Activated B cell treated with CpG ODN at 0.5 μM for 24 hours (primary cell): Measurements from ENCODE around the gene TMEM178B. TPM values are rescaled to one million over a fixed set of nuclear protein-coding genes. Genes with fewer than 3 reads are reported as not detected.

Experiments used
- ATAC-seq: fragments of 200-7000 bp; cut with Tn5 transposase; one replicate; pipeline ENCODE4 v1.10.0; 2021; ENCODE audit warnings: low read depth, mild to moderate bottlenecking, moderate library complexity
- CTCF ChIA-PET: fragments of 350-600 bp; sonication (Branson Sonifier 250); formaldehyde crosslinking; loops from one replicate; lab custom pipeline; 2021; ENCODE audit warnings: antibody characterized with exemption; lab: Charles Lee
- POLR2A ChIA-PET: fragments of 350-600 bp; sonication (Branson Sonifier 250); formaldehyde crosslinking; loops from one replicate; lab custom pipeline; 2021; ENCODE audit warnings: antibody characterized with exemption; lab: Charles Lee
- DNase-seq: peaks from one replicate; pipeline ENCODE4 v3.0.0; 2022
- H3K27ac Mint-ChIP-seq: one replicate; pipeline ENCODE4 v1.8.0; 2020; ENCODE audit warnings: mixed read lengths
- H3K27me3 Mint-ChIP-seq: one replicate; pipeline ENCODE4 v1.8.0; 2021; ENCODE audit warnings: mixed read lengths
- H3K36me3 Mint-ChIP-seq: one replicate; pipeline ENCODE4 v1.8.0; 2021; ENCODE audit warnings: low read depth, mixed read lengths
- H3K4me1 Mint-ChIP-seq: one replicate; pipeline ENCODE4 v1.8.0; 2021; ENCODE audit warnings: mixed read lengths
- H3K4me3 Mint-ChIP-seq: one replicate; pipeline ENCODE4 v1.8.0; 2020; ENCODE audit warnings: mild to moderate bottlenecking, mixed read lengths
- H3K9me3 Mint-ChIP-seq: one replicate; pipeline ENCODE4 v1.8.0; 2020; ENCODE audit warnings: mixed read lengths
- intact Hi-C: fragments of 100-400 bp; cut with micrococcal nuclease; formaldehyde crosslinking; loops from one replicate; pipeline ENCODE4 v1.15.1; 2024
- total RNA-seq: library from RNA; stranded (reverse); gene quantifications from 2 replicates; pipeline ENCODE4 v1.2.3, GENCODE V29; 2022
- TF ChIP-seq, protein P1 (sequence below): fragments of 200-600 bp; IDR thresholded peaks from one replicate; pipeline ENCODE4 v1.8.0; 2022; ENCODE audit warnings: antibody characterized with exemption, mild to moderate bottlenecking

The TMEM178B gene
- total RNA-seq, 1 donor from 2014 or later: 0.49 TPM

DNA sequence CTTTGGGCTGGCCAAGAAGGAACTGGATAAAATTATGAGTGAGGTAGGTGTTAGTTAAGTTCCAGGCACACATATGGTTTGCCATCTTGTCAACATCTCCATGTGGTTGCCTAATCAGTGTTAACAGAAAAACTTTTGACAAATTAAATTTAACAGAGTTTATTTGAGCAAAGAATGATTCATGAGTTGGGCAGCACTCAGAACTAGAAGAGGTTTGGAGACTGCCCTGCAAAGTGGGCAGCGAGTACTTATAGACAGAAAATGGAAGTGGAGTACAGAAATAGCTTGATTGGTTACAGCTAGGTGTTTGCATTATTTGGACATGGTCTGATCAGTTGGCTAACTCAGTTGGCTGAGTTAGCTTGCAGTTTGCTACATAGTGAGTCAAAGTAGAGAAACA lies 439.9 kb downstream of the TMEM178B start:
- CTCF ChIA-PET: no interaction called here
- H3K36me3 Mint-ChIP-seq: no peaks in the 10 kb centered on the region
- H3K27me3 Mint-ChIP-seq: peaks cover 47% of the 10 kb centered on the region
- intact Hi-C loops: no loop called here
- TF ChIP-seq, protein P1, sequence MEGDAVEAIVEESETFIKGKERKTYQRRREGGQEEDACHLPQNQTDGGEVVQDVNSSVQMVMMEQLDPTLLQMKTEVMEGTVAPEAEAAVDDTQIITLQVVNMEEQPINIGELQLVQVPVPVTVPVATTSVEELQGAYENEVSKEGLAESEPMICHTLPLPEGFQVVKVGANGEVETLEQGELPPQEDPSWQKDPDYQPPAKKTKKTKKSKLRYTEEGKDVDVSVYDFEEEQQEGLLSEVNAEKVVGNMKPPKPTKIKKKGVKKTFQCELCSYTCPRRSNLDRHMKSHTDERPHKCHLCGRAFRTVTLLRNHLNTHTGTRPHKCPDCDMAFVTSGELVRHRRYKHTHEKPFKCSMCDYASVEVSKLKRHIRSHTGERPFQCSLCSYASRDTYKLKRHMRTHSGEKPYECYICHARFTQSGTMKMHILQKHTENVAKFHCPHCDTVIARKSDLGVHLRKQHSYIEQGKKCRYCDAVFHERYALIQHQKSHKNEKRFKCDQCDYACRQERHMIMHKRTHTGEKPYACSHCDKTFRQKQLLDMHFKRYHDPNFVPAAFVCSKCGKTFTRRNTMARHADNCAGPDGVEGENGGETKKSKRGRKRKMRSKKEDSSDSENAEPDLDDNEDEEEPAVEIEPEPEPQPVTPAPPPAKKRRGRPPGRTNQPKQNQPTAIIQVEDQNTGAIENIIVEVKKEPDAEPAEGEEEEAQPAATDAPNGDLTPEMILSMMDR: no peak
- peaks cover 17% of the 10 kb centered on the region for H3K4me1 Mint-ChIP-seq
- H3K4me3 Mint-ChIP-seq: no peak overlapping the region
- DNase-seq (no peak), ATAC-seq (no peak)
- H3K27ac Mint-ChIP-seq: no peak overlapping the region
- peaks cover 5% of the 10 kb centered on the region for H3K9me3 Mint-ChIP-seq
- POLR2A ChIA-PET: no interaction called here

DNA sequence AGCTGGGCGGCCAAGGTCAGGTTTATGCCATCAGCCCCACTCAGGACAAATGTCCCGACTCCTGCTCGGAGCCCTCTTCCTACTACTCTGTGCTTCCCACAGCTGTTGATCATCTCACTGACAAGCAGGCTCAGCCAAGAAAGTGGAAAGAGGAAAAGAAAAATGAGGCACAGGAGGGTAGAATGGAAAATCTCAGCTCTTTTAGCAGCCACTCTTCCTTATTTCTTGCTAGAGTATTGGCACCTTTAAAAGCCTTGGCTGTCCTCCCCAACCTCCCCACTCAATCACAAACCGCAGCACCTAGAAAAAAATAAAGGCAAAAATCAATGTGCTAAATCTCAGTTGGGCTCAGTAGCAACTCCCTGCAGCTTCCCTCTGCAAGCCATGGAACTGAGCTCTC lies 442.1 kb downstream of the TMEM178B start:
- POLR2A ChIA-PET: no interaction called here
- Mint-ChIP-seq H3K27me3 (peaks cover 44% of the 10 kb centered on the region), H3K9me3 (peaks cover 5% of the 10 kb centered on the region), H3K4me3 (no peak overlapping the region), H3K27ac (no peak overlapping the region), H3K4me1 (peaks cover 14% of the 10 kb centered on the region), H3K36me3 (no peaks in the 10 kb centered on the region)
- no peak for DNase-seq
- ATAC-seq: no peak
- TF ChIP-seq, protein P1: no peak
- CTCF ChIA-PET: no interaction called here
- intact Hi-C loops: no loop called here

GRCh38 chr7:141519623-141520022 lies 445.8 kb downstream of the TMEM178B start:
- TF ChIP-seq, protein P1: no peak
- peaks cover 26% of the 10 kb centered on the region for H3K27me3 Mint-ChIP-seq
- ChIA-PET POLR2A (no interaction called here), CTCF (no interaction called here)
- intact Hi-C loops: no loop called here
- no peak overlapping the region for H3K4me3 Mint-ChIP-seq
- DNase-seq: no peak
- no peak for ATAC-seq
- H3K9me3 Mint-ChIP-seq: no peaks in the 10 kb centered on the region
- no peak overlapping the region for H3K27ac Mint-ChIP-seq
- H3K36me3 Mint-ChIP-seq: no peaks in the 10 kb centered on the region
- no peaks in the 10 kb centered on the region for H3K4me1 Mint-ChIP-seq

DNA sequence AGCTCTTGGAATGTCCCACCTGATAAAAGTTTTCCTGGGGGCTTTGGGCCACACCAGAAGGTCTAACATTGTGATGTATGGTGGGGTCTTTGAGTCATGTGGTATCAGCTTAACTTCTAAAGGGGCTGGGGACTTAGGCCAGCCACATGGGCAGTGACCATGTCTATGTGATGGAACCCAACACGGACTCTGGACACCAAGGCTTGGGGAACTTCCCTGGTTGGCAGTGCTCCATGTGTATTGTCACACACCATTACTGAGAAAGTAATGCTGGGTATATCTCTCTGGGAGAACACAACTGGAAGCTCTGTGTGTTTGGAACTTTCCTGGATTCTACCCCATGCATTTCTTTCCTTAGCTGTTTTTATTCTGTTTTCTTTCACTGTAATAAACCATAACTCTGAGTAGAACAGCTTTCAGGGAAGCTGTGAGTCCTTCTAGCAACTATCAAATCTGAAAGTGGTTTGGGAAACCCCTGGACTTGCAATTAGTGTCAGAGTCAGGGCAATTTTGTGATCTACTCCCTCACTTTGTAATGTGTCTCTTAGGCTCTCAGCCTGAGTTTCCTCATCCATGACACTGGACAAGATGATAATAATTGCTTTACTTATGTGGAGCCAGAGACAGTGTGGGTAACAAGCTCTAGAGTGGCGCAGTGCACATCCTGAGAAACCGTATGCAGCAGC lies 448.9 kb downstream of the TMEM178B start:
- Mint-ChIP-seq H3K36me3 (no peaks in the 10 kb centered on the region), H3K27me3 (peaks cover 20% of the 10 kb centered on the region), H3K4me1 (no peaks in the 10 kb centered on the region), H3K9me3 (no peaks in the 10 kb centered on the region), H3K27ac (no peak overlapping the region), H3K4me3 (no peak overlapping the region)
- intact Hi-C loops: no loop called here
- DNase-seq (no peak), ATAC-seq (no peak)
- CTCF ChIA-PET: no interaction called here
- POLR2A ChIA-PET: no interaction called here
- TF ChIP-seq, protein P1: no peak

- ATAC-seq (no peak), DNase-seq (no peak)
- intact Hi-C loops: no loop called here
- POLR2A ChIA-PET: no interaction called here
- Mint-ChIP-seq H3K9me3 (no peaks in the 10 kb centered on the region), H3K4me3 (no peak overlapping the region), H3K36me3 (no peaks in the 10 kb centered on the region), H3K4me1 (no peaks in the 10 kb centered on the region), H3K27ac (no peak overlapping the region), H3K27me3 (peaks cover 21% of the 10 kb centered on the region)
- CTCF ChIA-PET: no interaction called here
- TF ChIP-seq, protein P1: no peak
Observed at GRCh38 chr7:141525973-141526514, 452.2 kb downstream of the TMEM178B start.
